G401 (cell line): ENCODE measurements around the gene RBM12. TPM values are rescaled to one million over a fixed set of nuclear protein-coding genes. Genes with fewer than 3 reads are reported as not detected.
"Not testable (repeated sequence)": the region's sequence is repeated elsewhere in the genome, so short reads cannot be mapped to it uniquely, and the experiment has no call there.

ENCODE experiments used
- DNase-seq: peaks from one replicate; pipeline ENCODE4 v3.0.0-alpha.2; 2015; ENCODE audit warnings: low spot score
- in situ Hi-C: cut with HindIII; loops from 2 replicates; pipeline ENCODE4 v1.10.0; 2016; ENCODE audit warnings: low sequenced_read_pairs, mixed read lengths
- total RNA-seq: library from RNA; depleted of rRNA; stranded (reverse); fragments of >200 nt; shearing (Covaris generic); gene quantifications from 2 replicates; pipeline ENCODE4 v1.2.3, GENCODE V29; 2014

The RBM12 gene
- total RNA-seq, 1 experiment from 2014 or later, result 80.0 TPM

DNA sequence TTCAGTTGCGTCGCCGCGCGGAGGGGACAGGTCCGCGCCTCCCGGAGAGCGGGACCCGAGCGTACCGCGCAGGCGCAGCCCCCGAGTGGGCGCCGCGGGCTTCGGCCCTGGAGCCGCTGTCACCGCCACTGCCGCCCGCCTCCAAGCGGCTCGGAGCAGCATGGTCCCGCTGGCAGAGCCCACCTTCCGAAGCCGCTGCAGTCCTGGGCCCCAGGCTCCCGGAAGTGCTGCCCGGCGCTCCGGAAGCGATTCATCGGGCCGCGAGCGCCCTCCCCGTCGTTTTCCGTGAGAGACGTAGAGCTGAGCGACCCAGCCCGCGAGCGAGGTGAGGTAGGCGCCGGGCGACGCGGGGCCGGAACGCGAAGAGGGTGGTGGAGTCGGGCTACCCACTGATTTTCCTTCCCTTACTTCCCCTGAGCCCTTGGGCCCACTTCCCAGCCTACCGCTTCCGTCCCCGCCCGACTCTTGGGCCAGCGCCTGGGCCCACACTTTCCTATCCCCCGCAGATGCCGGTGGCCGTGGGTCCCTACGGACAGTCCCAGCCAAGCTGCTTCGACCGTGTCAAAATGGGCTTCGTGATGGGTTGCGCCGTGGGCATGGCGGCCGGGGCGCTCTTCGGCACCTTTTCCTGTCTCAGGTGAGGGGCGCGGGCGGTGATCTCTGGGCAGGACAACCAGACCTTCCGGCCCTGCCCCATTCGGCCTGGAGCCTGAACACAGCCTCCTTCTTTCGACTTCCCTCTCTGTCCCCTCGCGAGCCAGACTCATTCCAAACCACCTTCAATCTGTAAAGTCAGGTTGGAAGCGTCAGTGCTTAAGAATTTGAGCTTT is 34.6 kb upstream of the RBM12 start, which contains the start of the genes NFS1 and ROMO1:
TSS of gene NFS1 (minus strand) at position 226 of the 830 bp plus-strand sequence. CDS start at position 162, 64 bp downstream.
TSS of gene ROMO1 (plus strand) at position 279 of the 830 bp plus-strand sequence. CDS start at position 507, 228 bp downstream.
- in situ Hi-C loops, result no loop called here
- DNase-seq, result peak; percentile 86

DNA sequence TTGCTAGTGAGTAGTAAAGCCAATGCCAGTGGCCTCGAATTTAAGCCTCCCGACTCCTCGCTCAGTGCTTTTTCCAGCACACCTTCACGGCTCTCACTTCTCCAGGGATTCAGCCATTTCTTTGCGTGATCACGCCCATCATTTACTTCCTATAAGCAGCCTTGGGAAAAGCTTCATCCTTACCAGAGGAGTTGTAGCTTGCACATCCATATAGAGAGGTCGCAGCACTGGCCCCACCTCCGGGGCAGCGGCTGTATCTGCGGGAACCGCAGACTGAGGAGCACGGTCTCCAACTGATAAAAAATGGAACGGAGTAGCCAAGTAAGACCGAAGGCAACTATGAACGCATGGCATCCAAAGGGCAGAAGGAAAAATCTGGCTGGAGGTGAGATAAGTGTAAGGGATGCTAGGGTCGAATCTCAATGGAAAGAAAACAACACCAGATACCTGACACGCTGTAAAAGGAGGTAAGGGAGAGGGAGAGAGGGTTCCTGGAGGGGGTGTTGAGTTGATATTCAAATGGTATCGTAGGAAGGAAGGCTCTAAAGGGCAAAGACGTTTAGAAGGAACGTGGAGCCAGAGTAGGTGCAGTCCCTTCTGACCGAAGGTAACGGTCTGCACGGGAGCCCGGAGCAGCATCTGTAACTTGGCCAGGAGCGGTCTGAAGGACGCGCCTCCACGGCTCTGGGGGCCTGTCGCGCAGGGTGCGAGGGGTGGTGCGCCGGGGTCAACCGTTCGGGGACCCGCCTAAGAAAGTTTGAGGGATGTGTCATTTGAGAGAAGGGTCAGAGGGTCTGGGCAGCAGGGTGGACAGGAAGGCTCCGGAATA is 33.8 kb upstream of the RBM12 start:
- in situ Hi-C loops, result no loop called here
- no peak for DNase-seq

DNA sequence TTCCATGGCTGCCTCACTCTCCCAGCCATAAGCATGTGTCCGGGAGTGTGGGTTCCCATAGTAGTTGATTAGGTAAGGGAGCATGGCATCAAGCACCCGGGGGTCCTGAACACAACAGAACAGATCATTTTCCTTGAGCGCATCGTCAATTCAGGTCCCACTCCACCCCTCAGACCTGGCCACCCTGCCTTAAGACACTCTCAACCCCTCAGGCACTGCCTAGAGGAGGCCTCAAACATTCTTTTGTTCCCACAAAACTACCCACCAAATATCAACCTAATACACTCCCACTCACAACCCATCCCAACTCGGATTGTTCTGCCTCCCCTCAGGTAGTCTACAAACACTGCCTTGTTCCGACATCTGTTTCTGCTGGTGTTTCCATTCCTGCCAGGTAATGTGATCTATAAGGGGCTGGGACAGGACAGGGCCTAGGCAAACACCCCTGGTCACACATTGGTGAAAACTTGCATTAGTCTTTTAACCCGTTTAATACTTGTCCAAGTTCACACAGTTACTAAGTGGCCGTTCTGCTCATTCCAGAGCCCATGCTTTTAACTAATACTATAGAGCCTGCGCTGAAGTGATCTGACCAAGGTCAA is 33.1 kb upstream of the RBM12 start:
- in situ Hi-C loops, result no loop called here
- DNase-seq, result no peak

DNA sequence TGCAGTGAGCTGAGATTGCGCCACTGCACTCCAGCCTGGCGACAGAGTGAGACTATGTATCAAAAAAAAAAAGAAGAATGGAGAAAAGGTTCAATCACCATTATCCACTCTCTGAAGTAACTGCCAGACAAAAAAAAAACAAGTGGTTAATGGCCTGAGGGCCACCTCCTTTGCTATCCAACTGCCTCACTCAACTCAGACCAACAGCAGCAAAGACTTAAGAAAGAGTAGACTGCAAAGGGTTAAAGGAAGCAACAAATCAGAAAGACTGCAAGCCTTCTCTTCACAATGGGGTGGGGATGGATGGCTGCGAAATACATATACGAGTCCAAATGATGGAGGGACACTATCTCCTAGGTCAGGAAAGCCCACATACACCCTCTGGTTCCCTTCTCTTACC is 31.3 kb upstream of the RBM12 start:
- in situ Hi-C loops, result no loop called here
- DNase-seq, result no peak

DNA sequence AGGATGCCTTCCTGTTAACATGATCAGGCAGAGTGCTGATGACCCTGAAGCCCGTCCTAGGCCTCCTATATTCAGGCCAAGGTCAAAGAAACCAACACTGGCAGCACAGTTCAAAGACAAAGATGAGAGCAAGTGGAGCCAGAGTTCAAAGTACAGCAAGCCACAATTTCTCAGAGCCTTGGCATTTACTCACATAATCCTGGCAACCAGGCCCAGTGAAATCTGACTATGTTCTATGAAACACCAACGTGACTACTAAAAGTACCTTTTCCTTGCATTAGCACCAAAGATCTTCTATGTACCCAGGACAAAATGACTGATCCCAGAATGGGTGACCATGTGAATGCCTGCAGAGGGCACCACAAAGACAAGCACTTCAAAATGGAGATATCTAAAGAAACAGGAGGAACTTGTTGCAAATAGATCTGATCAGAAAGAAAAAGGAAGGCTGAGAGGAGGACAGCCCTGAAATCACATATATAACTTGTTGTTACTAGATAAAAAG is 30.6 kb upstream of the RBM12 start:
- DNase-seq, result no peak
- in situ Hi-C loops, result no loop called here

DNA sequence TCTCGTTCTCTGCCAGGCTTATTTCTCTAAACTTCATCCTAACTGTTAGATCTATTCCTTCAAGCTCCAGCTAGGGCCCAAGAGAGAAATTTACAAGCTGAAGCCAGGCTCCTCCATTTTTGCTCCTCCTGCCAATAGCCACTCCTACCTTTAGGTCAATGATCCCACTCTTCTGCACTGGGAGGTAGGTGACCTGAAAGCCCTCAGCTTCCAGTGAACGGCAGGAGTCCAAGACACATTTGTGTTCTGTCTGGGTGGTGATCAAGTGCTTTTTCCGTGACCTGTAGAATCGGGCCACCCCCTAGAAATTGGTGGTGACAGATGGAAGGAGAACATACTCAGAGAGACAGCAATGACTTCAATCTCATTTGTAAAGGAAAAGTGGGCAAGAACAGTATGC is 25.6 kb upstream of the RBM12 start:
- no peak for DNase-seq
- in situ Hi-C loops, result no loop called here

DNA sequence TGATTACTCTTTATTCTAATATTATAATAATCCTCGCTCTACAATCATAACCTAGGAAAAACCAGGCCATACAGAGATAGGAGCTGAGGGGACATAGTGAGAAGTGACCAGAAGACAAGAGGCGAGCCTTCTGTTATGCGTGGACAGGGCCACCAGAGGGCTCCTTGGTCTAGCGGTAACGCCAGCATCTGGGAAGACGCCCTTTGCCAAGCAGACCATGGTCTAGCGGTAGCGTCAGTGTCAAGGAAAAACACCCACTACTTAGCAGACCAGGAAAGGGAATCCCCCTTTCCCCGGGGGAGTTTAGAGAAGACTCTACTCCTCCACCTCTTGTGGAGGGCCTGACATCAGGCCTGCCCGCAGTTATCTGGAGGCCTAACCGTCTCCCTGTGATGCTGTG is 22.2 kb upstream of the RBM12 start:
- in situ Hi-C loops, DNase-seq: not testable (repeated sequence)

DNA sequence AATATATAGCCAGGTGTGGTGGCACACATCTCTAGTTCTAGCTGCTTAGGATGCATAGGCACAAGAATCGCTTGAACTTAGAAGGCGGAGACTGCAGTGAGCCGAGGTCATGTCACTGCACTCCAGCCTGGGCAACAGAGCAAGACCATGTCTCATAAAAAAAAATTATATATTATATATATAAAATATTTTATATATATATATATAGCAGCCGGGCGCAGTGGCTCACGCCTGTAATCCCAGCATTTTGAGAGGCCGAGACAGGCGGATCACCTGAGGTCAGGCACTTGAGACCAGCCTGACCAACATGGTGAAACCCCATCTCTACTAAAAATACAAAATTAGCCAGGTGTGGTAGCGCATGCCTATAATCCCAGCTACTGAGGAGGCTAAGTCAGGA is 20.7 kb upstream of the RBM12 start:
- DNase-seq, in situ Hi-C loops: not testable (repeated sequence)

DNA sequence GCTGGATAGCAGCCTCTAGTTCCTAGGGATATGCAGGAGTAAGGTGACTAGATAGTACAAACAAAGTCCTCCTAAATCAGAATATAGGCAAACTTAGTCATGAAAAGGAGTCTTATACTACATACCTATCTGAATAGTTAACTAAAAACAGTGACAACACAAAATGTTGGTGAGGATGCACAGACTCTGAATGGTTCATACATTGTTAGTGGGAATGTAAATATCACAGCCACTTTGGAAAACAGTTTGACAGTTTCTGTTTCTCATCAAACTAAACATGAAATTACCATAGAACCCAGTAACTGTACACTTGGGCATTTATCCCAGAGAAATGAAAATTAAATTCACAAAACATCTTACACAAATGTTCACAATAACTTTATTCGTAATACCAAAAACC is 17.3 kb upstream of the RBM12 start:
- DNase-seq, result no peak
- in situ Hi-C loops, result no loop called here

DNA sequence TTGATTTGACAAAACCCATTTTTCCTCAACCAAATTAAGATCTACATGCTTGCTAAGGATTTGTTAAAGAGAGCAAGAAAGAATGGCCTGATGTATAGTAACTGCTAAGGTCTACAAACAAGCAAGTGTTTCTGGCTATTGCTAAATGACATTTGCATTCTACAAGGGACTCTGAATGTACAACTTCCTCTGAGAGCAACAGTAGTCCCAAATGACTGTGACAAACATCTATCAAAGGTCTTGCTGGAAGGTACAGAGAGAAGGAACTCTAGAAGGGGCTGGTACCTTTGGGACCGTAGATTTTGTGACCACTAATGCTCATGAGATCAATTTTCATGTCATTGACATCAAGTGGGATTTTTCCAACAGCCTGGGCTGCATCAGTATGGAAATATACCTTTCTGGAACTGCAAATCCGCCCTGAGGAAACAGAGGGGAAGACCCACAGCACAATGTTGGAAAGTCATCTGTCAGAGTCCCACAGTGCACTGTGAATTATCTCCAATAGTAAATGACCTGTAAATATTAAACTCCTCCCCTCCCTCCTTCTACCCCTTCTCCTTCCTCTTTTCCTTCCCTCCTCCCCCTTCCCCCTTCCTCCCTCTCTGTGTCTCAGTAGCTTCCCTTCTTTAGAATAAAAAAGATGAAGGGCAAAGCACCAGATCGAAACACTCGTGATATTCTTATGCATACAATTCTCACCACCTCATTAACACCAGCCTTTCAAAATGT is 15.9 kb upstream of the RBM12 start:
- DNase-seq, result no peak
- in situ Hi-C loops, result no loop called here

DNA sequence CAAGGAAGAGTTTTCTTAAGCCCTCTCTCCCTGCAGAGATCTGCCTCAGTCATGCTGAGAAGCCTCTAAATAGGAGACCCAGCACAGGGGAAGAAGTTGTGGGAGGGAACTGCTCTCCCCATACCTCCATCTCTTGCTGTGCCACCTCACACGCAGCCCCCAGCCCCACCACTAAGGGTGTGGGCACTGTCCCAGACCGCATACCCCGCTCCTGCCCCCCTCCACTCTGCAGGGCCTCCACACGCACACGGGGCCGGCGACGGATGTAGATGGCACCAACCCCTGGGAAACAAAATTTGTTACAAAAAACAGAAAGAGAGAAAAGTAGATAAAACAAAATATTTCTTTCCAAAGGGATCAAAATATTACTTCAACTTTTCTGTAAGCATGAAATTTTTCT is 10.2 kb upstream of the RBM12 start:
- DNase-seq, result no peak
- in situ Hi-C loops, result no loop called here

DNA sequence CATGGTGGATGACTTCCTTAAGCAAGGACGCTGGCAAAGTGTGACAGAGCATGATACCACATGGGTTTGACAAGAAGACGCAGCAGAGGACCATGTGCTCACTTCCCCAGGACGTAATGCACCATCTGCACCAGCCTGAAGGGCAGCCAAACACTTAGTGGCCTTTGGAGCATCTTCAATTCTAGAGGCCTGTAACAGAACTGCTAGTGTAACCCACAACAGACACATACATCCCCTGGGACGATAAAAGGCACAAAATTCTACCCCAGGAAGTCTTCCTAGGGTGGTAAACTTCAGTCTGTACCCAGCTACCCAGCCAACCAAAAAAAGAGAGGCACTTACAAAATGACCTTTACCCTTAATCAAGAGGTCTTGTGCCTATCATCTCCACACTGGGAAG is 9.2 kb upstream of the RBM12 start:
- DNase-seq, result peak; percentile 83
- in situ Hi-C loops, result no loop called here

DNA sequence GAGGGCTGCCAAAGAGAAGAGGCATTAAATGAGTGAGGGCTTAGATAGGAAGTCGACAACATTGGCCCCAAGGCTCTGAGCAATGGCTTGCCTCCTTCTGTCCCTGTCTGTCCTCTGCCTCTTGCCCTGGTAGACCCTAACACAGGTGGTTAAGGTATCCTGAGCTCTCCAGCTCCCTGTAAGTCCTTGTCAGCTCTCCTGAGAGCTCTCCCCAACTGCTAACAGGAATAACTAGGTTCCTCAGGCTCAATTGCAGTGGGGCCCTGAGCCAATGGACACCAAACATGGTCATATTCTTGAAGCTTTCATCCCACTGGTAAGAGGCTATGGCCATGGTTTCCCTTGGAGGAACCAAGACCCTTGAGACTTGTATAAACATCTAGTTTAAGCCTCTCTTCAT is 5.0 kb upstream of the RBM12 start:
- in situ Hi-C loops, result no loop called here
- no peak for DNase-seq

DNA sequence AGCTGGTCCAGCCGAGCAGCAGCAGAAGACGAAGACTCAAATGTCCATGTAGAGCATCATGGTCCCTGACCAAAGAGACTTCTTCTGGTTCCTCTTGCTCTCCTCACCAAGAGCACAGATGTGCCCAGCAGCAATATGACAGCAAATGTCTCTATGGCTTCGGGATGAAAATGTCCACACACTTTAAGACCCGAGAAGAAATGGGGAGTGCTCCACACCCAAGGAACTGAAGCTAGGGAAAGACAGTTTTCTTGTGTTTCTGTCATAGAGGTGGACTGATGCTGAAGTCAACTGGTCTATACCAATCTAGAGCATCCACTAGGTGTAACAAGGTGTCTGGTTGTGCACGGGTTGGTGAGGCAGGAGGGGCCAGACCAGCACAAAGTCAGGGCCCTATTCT is 4.5 kb upstream of the RBM12 start:
- no peak for DNase-seq
- in situ Hi-C loops, result no loop called here

DNA sequence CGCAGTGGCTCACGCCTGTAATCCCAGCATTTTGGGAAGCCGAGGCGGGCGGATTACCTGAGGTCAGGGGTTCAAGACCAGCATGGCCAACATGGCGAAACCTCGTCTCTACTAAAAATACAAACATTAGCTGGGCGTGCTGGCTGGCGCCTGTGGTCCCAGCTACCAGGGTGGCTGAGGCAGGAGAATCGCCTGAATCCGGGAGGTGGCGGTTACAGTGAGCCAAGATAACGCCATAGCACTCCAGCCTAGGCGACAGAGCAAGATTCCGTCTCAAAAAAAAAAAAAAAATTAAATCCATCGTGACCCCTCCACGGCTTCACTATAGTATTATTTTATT is 1.2 kb upstream of the RBM12 start:
- in situ Hi-C loops, result no loop called here
- no peak for DNase-seq

DNA sequence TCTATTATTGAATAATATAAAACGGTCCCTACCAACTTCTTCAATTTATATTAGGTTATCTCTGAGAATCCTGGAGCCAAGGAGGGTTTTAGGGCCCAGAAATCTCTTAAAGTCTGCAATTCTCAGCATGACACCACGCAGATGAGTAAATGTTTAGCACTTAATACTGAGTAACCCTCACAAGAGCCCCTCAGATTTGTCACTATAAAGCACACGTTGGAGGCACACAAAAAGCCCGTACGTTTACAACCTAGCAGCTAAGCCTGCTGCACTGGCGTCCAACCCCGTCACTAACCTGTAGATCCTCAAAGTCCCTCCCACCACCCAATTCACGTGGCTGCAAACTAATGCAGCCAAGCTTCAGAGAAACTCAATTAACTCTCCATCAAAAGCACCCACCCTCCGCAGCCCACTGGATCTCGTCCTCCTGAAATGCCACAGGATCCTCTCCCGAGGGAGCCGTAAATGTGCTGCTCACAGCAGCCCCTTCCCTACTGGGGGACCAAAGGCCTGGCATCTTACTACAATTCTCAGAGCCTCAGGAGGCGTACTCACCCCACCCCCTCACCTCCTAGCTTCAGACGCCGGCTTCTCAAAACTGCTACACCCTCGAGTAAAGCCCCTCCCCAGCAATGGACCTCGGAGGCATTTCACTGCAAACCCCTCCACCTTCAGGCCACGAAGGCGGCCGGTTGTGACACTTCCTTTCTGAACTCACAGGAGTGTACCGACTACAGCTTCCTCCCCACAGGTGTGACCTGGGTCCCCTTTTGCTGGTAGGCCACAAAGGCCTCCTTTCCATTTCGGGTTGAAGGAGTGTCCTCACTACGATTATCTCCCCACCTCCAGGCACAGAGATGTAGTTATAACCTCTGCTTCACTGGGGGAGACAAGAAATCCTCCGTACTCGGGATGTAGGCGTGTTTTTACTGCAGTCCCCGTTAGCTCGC is 909 bp downstream of the RBM12 start:
- in situ Hi-C loops, result no loop called here
- DNase-seq, result no peak

DNA sequence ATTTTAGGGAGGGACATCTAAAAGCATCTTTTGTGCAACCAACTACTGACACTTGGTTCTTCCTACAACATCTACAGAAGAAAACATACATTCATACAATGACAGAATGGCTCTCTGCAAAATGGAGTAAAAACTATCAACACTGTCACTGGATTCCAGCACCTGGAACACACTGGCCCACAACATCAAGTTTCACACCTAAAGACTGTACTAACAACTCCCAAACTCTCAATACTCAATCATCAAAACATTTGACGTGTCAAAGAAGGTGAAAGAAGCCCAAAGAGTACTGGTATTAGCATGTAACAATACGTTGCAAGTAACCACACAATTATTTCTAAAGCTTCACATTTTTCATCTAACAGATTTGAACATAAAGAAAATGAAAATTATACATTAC is 2.1 kb downstream of the RBM12 start:
- no peak for DNase-seq
- in situ Hi-C loops, result no loop called here

DNA sequence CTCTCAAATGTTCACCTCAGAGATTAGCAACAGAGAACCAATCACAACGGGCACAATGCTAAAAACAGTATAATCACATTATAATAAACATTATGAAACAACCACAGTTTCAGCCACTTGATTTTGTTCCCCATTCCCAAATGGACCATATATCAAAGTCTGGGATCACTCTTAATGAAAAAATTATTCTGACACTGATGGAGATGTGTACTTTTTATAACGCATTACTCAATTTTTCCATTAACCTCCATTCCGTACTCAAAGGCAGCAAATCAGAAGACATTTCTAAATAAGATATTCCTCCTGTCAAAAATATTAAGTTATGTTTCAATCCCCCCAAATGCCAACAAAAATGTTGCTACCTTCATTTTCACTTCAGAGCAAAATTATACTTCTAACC is 2.8 kb downstream of the RBM12 start:
- no peak for DNase-seq
- in situ Hi-C loops, result no loop called here
